Stimulated activated CD4-positive, alpha-beta T cell treated with anti-CD3 and anti-CD28 coated beads, TNF-alpha, amount 100 ng/mL, for 1 hour (primary cell): ENCODE results near the gene YEATS4.

Experiments
- DNase-seq, 3 donors: peaks; one replicate each; pipeline ENCODE4 v3.0.0-alpha.2; 2020; ENCODE audit warnings: low read depth in 3 of 3, low spot score in 1 of 3

Gene YEATS4

GRCh38 chr12:69431591-69432222, 72.2 kb downstream of the YEATS4 start:
- DNase-seq = no peak

GRCh38 chr12:69433653-69434052, 74.1 kb downstream of the YEATS4 start:
- no peak for DNase-seq

- DNase-seq = no peak
Observed at GRCh38 chr12:69435644-69436043, 76.1 kb downstream of the YEATS4 start.

GRCh38 chr12:69437073-69437472, 77.5 kb downstream of the YEATS4 start:
- no peak for DNase-seq

GRCh38 chr12:69438539-69438938, 79.0 kb downstream of the YEATS4 start:
- DNase-seq = no peak

GRCh38 chr12:69440016-69440415, 80.5 kb downstream of the YEATS4 start:
- DNase-seq = no peak
